HCT116 (cell line): ENCODE measurements around the gene TRPM3. TPM values are rescaled to one million over a fixed set of nuclear protein-coding genes. Genes with fewer than 3 reads are reported as not detected.

Experiments
- ATAC-seq: fragments of 200-7000 bp; cut with Tn5 transposase; 2 replicates; pipeline ENCODE4 v1.9.1; 2020; ENCODE audit warnings: mild to moderate bottlenecking, moderate library complexity
- BruUV-seq: library from RNA; stranded (reverse); fragments of 400-500 nt; replicated peaks from 2 replicates; lab custom pipeline; 2021; lab: Mats Ljungman, UMichigan
- CTCF ChIA-PET: fragments of 300-600 bp; sonication (Branson Sonifier 250); formaldehyde crosslinking; loops from one replicate; lab custom pipeline; 2021; ENCODE audit warnings: antibody characterized with exemption; lab: Charles Lee
- POLR2A ChIA-PET: fragments of 300-600, 350-600 bp; sonication (Branson Sonifier 250); formaldehyde crosslinking; loops from one replicate; lab custom pipeline; 2021; ENCODE audit warnings: antibody characterized with exemption; lab: Charles Lee
- RAD21 ChIA-PET, 2 experiments: fragments of 300-600 bp; sonication (Branson Sonifier 250); formaldehyde crosslinking; loops; one replicate each; lab custom pipeline; 2023; ENCODE audit warnings: low total read pairs in 2 of 2; ENCODE audit not compliant: uncharacterized antibody in 2 of 2, unreplicated experiment in 2 of 2, low non-redundant PET in 1 of 2; lab: Charles Lee
- DNase-seq: peaks from one replicate; pipeline ENCODE4 v3.0.0-alpha.2; 2010; ENCODE audit warnings: low read depth, low spot score
- H2AFZ ChIP-seq: fragments of 200-600 bp; shearing (Covaris generic), sonication (generic); 2 replicates; pipeline ENCODE4 v1.6.1; 2017; ENCODE audit warnings: low read depth, mixed run types, mixed read lengths, antibody characterized with exemption, low read length; ENCODE audit not compliant: poor library complexity, severe bottlenecking
- H3K27ac ChIP-seq: 2 replicates; pipeline ENCODE4 v1.5.1; 2012; ENCODE audit warnings: low read depth, low read length
- H3K27me3 ChIP-seq: fragments of 200-600 bp; sonication (generic); 2 replicates; pipeline ENCODE4 v1.6.1; 2016; ENCODE audit warnings: mixed run types, low read length, mixed read lengths; ENCODE audit not compliant: insufficient read depth
- H3K36me3 ChIP-seq, 2 experiments: fragments of 200-500 bp in 1 of 2; fragments of 200-600 bp in 1 of 2; sonication (Bioruptor generic) in 1 of 2; sonication (generic) in 1 of 2; 2 replicates each; pipeline versions ENCODE4 v1.5.1 to v1.6.1; 2014 to 2016; ENCODE audit warnings: low read length in 2 of 2, inconsistent platforms in 1 of 2, mixed read lengths in 1 of 2, mixed run types in 1 of 2; ENCODE audit not compliant: insufficient read depth in 2 of 2, control insufficient read depth in 1 of 2
- H3K4me1 ChIP-seq, 2 experiments: fragments of 200-600 bp in 1 of 2; sonication (generic) in 1 of 2; 2 replicates each; pipeline versions ENCODE4 v1.5.1 to v1.6.1; 2012 to 2017; ENCODE audit warnings: low read length in 2 of 2, inconsistent platforms in 1 of 2, mild to moderate bottlenecking in 1 of 2, mixed read lengths in 1 of 2, mixed run types in 1 of 2, moderate library complexity in 1 of 2; ENCODE audit not compliant: insufficient read depth in 2 of 2, control insufficient read depth in 1 of 2
- H3K4me2 ChIP-seq: fragments of 200-600 bp; sonication (generic); 2 replicates; pipeline ENCODE4 v1.6.1; 2017; ENCODE audit warnings: mixed run types, low read length, mixed read lengths
- H3K4me3 ChIP-seq, 2 experiments: fragments of 200-600 bp in 1 of 2; sonication (generic) in 1 of 2; replicated peaks in 1 of 2; 2 replicates each; pipeline ENCODE4 v1.5.1; 2011 to 2016; ENCODE audit warnings: low read length in 2 of 2, control low read depth in 1 of 2, low read depth in 1 of 2, mild to moderate bottlenecking in 1 of 2, mixed read lengths in 1 of 2, mixed run types in 1 of 2
- H3K79me2 ChIP-seq: fragments of 200-600 bp; sonication (generic); 2 replicates; pipeline ENCODE4 v1.6.1; 2017; ENCODE audit warnings: mild to moderate bottlenecking, mixed run types, low read length, moderate library complexity, mixed read lengths; ENCODE audit not compliant: insufficient read depth
- H3K9ac ChIP-seq: fragments of 200-600 bp; sonication (generic); 2 replicates; pipeline ENCODE4 v1.6.1; 2016; ENCODE audit warnings: low read length, mixed read lengths
- H3K9me2 ChIP-seq: fragments of 200-600 bp; sonication (generic), shearing (Covaris generic); 2 replicates; pipeline ENCODE4 v1.6.1; 2017; ENCODE audit warnings: mixed run types, mild to moderate bottlenecking, moderate library complexity; ENCODE audit not compliant: insufficient read depth
- H3K9me3 ChIP-seq, 2 experiments: fragments of 200-500 bp in 1 of 2; fragments of 200-600 bp in 1 of 2; sonication (Bioruptor generic) in 1 of 2; sonication (generic) in 1 of 2; 2 replicates each; pipeline ENCODE4 v1.6.1; 2014 to 2017; ENCODE audit warnings: low read length in 2 of 2, mixed read lengths in 2 of 2, inconsistent platforms in 1 of 2, low read depth in 1 of 2, mild to moderate bottlenecking in 1 of 2, mixed run types in 1 of 2, moderate library complexity in 1 of 2; ENCODE audit not compliant: control insufficient read depth in 1 of 2, insufficient read depth in 1 of 2
- H4K20me1 ChIP-seq: fragments of 200-600 bp; sonication (generic), shearing (Covaris generic); 2 replicates; pipeline ENCODE4 v1.6.1; 2017; ENCODE audit warnings: mixed run types, mild to moderate bottlenecking, moderate library complexity; ENCODE audit not compliant: insufficient read depth
- ATF3 ChIP-seq: IDR thresholded peaks from 2 replicates; pipeline ENCODE4 v1.6.1; 2012
- CBX3 ChIP-seq: IDR thresholded peaks from 2 replicates; pipeline ENCODE4 v1.6.1; 2012; ENCODE audit warnings: low read depth
- CEBPB ChIP-seq: IDR thresholded peaks from 2 replicates; pipeline ENCODE4 v1.6.1; 2012; ENCODE audit warnings: low read depth
- EGR1 ChIP-seq: IDR thresholded peaks from 2 replicates; pipeline ENCODE4 v1.6.1; 2012; ENCODE audit warnings: low read depth
- ELF1 ChIP-seq: IDR thresholded peaks from 2 replicates; pipeline ENCODE4 v1.6.1; 2012; ENCODE audit warnings: low read depth, borderline replicate concordance
- EZH2 ChIP-seq: fragments of 200-600 bp; sonication (generic); IDR thresholded peaks from 2 replicates; pipeline ENCODE4 v1.6.1; 2017; ENCODE audit warnings: antibody characterized with exemption, mixed run types
- EZH2phosphoT487 ChIP-seq: fragments of 200-600 bp; IDR thresholded peaks from 2 replicates; pipeline ENCODE4 v1.6.1; 2018; ENCODE audit warnings: antibody characterized with exemption, borderline replicate concordance
- FOSL1 ChIP-seq: IDR thresholded peaks from 2 replicates; pipeline ENCODE4 v1.6.1; 2012; ENCODE audit warnings: low read depth
- JUND ChIP-seq: IDR thresholded peaks from 2 replicates; pipeline ENCODE4 v1.6.1; 2012
- POLR2AphosphoS5 ChIP-seq: IDR thresholded peaks from 2 replicates; pipeline ENCODE4 v1.6.1; 2011; ENCODE audit warnings: mild to moderate bottlenecking, low read depth, low read length, moderate library complexity
- RAD21 ChIP-seq: IDR thresholded peaks from 2 replicates; pipeline ENCODE4 v1.6.1; 2012; ENCODE audit warnings: low read depth, mild to moderate bottlenecking
- SIN3A ChIP-seq: IDR thresholded peaks from 2 replicates; pipeline ENCODE4 v1.6.1; 2012; ENCODE audit warnings: low read depth
- SP1 ChIP-seq: IDR thresholded peaks from 2 replicates; pipeline ENCODE4 v1.6.1; 2012; ENCODE audit warnings: low read depth
- SRF ChIP-seq: IDR thresholded peaks from 2 replicates; pipeline ENCODE4 v1.6.1; 2012; ENCODE audit warnings: low read depth
- TCF7L2 ChIP-seq: IDR thresholded peaks from 2 replicates; pipeline ENCODE4 v1.7.0; 2011; ENCODE audit warnings: borderline replicate concordance, inconsistent platforms; ENCODE audit not compliant: insufficient read depth, insufficient read length; ENCODE audit errors: extremely low read depth
- ZNF274 ChIP-seq: fragments of 200-500 bp; sonication (Bioruptor generic); IDR thresholded peaks from 2 replicates; pipeline ENCODE4 v1.6.1; 2014; ENCODE audit warnings: mild to moderate bottlenecking, low read depth, low read length, inconsistent platforms
- intact Hi-C: fragments of 100-400 bp; cut with micrococcal nuclease; formaldehyde crosslinking; loops from 2 replicates; pipeline ENCODE4 v1.10.0; 2022
- total RNA-seq: library from RNA; stranded (reverse); gene quantifications from one replicate; pipeline ENCODE4 v1.2.1, GENCODE V29; 2021; ENCODE audit not compliant: unreplicated experiment

Gene TRPM3
- total RNA-seq, 1 experiment from 2014 or later = not detected

DNA sequence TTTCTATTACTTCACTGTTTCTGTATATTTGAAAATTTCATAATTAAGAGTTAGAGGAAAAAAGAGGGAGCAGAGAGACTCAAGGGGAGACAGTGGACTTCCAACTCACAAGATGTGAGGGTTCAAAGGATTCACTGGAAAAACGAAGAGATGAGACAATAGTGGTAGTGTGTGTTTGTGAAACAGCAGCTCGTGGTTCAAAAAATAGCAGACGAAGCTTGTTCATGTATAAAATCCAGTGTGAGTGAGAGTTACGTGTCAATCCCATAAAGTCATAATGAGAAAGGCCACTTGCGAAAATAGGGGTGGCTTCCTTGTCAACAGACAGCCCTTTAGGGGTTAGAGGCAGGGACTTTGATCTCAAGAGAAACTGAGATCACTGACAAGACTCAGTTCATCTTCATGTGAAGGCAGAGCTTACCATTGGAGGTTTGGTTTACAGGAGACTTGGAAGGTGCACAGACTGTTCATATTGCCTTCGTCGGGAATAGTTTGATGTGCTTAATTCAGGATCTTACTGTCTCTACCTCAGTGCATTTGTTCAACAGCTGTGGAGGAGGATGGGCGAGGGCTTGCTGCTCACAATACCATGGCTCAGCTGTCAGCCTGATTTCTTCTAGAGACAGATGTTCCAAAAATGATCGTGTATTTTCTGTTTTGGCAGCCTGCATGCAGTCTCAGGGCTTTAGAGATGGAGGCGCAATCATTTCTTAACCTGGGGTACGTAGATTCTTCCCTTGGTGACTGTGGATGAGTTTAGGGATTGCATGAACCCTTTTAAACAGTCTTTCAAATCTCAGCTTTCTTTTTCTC lies 601.3 kb downstream of the TRPM3 start:
- Histone ChIP-seq H3K27ac (no peak overlapping the region), H3K9ac (no peak overlapping the region), H3K36me3 (no peaks in the 10 kb centered on the region), H3K9me2 (no peaks in the 10 kb centered on the region), H3K79me2 (no peaks in the 10 kb centered on the region), H3K4me1 (no peaks in the 10 kb centered on the region), H3K27me3 (no peaks in the 10 kb centered on the region), H3K4me2 (no peak overlapping the region), H3K4me3 (no peak overlapping the region), H2AFZ (no peak overlapping the region), H3K9me3 (no peaks in the 10 kb centered on the region), H4K20me1 (no peaks in the 10 kb centered on the region)
- DNase-seq (no peak), ATAC-seq (no peak)
- ChIA-PET RAD21 (no interaction called here), CTCF (interaction anchor here (2.8 kb wide), 1 partner anchor 10 kb away, joined by 8 read pairs; no protein-coding TSS in a partner anchor), POLR2A (interaction anchor here (0.6 kb wide), 1 partner anchor 10 kb away, joined by 4 read pairs; no protein-coding TSS in a partner anchor)
- intact Hi-C loops = loop anchor here (10.0 kb wide), 1 partner anchor 175 kb away; no protein-coding TSS in a partner anchor
- no peak for TF ChIP-seq EZH2phosphoT487
- no peak for TF ChIP-seq SP1
- TF ChIP-seq JUND = no peak
- TF ChIP-seq ATF3 = no peak
- TF ChIP-seq FOSL1 = no peak
- TF ChIP-seq TCF7L2 = no peak
- no peak for TF ChIP-seq CEBPB
- TF ChIP-seq CBX3 = no peak
- TF ChIP-seq RAD21 = no peak
- no peak for TF ChIP-seq SIN3A
- TF ChIP-seq ZNF274 = no peak
- no peak for TF ChIP-seq EZH2
- TF ChIP-seq POLR2AphosphoS5 = no peak
- no peak for TF ChIP-seq ELF1
- no peak for TF ChIP-seq EGR1
- TF ChIP-seq SRF = no peak
- no TSS peak for BruUV-seq
